T1000 (cell line): ENCODE data around the gene SERPINB8.

Experiments
- DNase-seq: peaks from one replicate; lab custom pipeline; 2025; ENCODE audit warnings: mixed read lengths; lab: John Stamatoyannopoulos, UW

Gene SERPINB8

DNA sequence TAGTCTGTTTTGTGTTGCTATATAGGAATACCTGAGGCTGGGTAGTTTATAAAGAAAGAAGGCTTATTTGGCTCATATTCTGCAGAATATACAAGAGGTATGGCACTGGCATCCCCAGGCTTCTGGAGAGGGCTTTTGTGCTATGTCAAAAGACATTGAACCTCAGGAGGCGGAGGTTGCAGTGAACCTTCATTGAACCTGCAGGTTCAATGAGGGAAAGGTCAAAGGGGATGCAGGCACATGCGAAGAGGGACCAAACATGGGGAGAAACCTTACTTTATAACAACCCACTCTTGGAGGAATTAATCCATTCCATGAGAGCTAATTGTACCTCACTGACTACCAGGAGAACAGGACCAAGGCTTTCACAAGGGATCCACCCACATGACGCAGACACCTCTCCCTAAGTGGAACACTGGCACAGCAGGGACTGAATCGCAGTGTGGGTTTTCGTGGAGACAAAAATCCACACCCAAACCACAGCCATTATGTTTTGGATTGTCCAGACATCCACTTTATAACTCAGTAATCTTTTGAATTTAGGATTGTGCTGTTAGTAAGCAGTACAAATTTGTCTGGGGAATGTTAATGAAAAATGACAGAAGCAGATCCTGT, 4.1 kb upstream of the SERPINB8 start:
- DNase-seq, result no peak

- no peak for DNase-seq
Observed at GRCh38 chr18:63970809-63971205, 926 bp downstream of the SERPINB8 start.

DNA sequence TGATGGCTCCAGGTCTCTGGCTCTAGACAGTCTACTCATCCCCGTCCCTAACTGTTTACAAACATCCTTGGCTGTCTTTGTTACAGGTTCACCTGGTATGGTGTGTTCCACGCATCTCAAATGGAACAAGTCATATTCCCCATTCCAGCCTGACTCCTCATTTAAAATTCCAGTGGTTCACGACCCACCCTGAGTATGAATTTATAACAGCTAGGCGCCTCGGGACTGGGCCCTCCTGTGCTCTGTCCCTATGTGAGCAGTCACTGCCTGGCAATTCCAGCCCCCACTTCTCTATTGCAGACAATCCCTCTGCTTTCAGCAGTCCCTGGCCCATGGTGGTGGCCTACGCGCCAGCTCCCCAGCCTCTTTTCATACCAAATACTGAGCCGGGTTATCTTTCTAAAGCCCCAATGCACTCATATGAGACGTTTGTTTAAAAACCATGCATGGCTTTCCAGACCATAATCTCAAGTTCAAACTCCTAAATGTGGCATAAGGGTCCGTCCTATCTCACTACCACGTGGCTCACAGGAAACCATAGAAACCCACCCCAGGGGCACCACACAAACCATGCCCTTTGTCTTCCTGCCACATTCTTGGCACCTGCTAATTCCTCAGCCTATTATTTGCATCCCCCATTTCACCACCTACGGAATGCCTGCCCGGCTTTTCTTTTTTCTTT, 1.6 kb downstream of the SERPINB8 start:
- no peak for DNase-seq

DNA sequence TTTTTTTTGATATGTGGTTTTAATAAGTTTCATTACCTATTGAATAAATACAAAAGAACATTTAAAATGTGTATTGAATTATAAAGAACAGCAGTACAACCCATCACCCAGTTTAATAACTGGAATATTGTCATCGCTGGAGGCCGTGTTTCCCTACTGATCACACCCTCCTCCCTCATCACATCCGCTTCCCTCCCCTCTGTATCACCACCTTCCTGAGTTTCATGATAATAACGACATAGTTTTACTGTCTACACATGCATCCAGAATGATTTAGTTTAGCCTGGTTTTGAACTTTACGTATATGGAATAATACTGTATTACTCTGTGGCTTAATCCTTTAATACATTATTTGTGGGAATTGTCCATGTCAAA, 2.1 kb downstream of the SERPINB8 start:
- no peak for DNase-seq

GRCh38 chr18:63974991-63975390, 5.1 kb downstream of the SERPINB8 start:
- DNase-seq, result no peak

DNA sequence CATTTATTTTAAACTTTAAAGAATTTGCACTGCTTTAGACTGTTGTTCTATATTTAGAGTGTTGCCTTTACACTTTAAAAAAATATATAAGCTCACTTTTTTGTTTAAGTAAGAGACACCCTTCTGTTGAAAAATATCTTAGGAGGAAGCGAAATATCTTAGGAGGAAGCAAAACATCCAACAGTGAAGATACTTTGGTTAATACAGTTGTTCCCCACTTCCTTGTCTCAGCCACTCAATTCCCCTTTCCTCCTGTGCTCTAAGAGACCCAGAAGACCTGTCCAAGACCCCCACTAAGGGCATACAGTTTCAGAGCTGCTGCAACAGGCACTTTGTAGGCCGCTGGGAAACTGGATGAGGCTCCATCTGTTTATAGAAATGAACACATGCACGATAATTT, 5.7 kb downstream of the SERPINB8 start:
- no peak for DNase-seq

- no peak for DNase-seq
Observed at GRCh38 chr18:63977040-63977439, 7.2 kb downstream of the SERPINB8 start.

DNA sequence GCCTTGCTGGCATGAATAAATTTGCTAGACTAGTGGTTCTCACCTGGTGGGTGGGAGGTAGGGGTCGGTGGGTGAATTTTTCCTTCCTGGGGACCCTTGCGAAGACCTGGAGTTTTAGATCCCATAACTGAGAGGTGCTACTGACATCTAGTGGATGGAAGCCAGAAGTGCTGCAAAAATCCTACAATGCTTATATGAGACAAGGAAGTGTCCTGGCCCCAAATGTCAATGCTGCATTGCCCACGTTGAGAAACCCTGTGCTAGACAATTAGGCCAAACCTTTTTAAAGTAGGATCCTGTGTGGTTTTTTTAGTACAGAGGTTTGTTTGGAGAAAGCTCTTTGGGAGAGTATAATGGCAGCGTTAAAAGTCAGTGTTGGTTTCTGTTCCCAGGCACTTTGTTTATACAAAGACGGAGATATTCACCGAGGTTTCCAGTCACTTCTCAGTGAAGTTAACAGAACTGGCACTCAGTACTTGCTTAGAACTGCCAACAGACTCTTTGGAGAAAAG, 9.6 kb downstream of the SERPINB8 start:
- no peak for DNase-seq

DNA sequence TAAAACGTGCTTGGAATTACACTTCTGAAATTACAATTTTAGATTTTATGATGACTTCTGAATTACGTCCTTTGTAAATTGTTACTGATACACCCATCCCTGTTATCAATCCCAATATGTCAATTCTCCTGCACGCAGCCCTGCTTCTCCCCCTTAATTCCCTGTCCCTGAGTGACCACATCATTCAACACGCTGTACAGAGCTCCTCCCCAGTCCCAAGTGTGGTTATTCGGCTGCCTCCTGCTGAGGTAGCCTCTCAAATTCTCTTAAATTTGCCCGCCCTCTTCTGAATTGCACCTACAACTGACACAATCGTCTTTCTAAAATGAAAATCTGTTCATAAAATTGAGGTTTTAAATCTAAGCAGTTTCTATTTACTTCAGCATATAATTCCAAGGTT, 10.1 kb downstream of the SERPINB8 start:
- no peak for DNase-seq

GRCh38 chr18:63980896-63981460, 11.1 kb downstream of the SERPINB8 start:
- no peak for DNase-seq

GRCh38 chr18:63981719-63982118, 11.8 kb downstream of the SERPINB8 start:
- no peak for DNase-seq

DNA sequence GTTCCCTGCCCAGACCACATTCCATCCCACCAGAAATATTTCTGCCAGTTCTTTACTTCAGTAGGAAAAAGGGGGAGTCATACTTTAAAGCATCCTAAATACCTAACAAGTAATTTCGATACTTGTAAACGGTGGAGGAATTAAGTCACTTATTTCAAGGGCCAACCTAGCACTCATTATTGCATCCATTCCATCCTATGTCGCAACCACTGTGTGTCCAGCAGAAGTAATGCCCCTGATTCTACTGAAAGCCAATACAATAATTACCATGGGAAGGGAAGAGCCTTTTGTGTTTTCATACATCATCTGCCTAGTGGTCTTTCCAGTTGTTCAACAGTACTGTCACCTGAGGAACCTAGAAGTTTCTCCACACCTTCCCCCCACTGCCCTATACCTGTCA, 12.5 kb downstream of the SERPINB8 start:
- DNase-seq, result no peak

- no peak for DNase-seq
Observed at GRCh38 chr18:63986885-63987284, 17.0 kb downstream of the SERPINB8 start.

GRCh38 chr18:63987743-63988142, 17.9 kb downstream of the SERPINB8 start:
- DNase-seq, result no peak

DNA sequence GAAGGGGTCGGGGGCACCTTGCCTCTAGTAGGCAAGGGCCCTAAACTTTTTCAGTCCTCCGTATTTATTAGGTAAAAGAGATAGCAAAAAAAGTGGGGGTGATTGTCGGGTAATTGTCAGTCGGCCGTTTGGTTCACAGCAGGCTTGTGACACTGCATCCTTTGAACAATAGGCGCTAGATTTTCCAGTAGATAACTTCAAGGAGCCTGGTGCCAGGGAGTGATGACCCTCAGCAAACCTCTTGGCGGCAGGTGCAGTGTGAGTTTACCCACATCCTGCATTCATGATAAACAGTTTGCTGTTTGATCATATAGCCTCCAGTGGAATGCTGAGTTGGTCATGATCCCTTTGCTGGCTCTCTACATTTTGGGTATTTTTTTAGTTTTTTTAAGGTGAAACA, 22.9 kb downstream of the SERPINB8 start:
- no peak for DNase-seq

GRCh38 chr18:63994783-63995399, 25.0 kb downstream of the SERPINB8 start:
- no peak for DNase-seq

- no peak for DNase-seq
Observed at GRCh38 chr18:63997041-63997440, 27.2 kb downstream of the SERPINB8 start.

GRCh38 chr18:63997606-63998005, 27.7 kb downstream of the SERPINB8 start:
- peak; percentile 17 for DNase-seq

- no peak for DNase-seq
Observed at GRCh38 chr18:63999871-64000270, 30.0 kb downstream of the SERPINB8 start.

DNA sequence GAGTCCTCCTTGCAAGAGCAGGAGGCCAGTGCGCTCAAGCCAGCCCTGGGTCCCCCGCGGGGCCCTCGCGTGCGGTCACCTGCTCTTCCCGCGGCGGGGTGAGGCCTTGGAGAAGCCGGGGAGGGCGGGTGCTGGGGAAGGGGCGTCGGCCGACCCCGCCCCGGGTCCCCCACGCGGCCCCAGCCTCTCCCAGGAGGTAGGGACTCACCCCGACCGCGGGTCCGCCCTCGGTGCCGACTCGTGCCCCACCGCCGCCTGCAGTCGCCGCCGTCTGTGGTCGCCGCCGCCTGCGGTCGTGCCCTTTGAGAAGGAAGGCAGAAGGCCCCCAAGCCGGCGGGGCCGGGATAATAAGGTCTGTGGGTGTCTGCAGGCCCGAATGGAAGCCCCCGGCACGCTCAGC, 32.7 kb downstream of the SERPINB8 start:
- no peak for DNase-seq

GRCh38 chr18:64009305-64009704, 39.4 kb downstream of the SERPINB8 start:
- no peak for DNase-seq

- no peak for DNase-seq
Observed at GRCh38 chr18:64011513-64011912, 41.6 kb downstream of the SERPINB8 start.

DNA sequence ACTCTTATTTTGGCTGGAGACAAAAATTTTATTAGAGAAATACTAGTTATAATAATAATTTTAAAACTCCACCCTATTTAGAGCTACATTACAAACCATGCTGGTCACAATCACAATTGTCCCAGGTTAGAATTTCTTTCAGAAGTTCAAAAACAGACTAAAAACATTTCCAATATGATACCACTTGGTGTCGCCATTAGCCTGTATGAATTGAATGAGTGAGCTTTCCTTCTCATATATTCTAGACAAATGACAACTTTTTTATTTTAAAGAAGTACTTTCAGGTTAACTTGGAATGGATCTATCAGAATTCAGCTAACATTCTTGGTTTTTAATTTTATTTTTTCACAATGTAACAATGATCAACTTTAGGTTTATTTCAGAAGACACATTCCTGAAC, 48.0 kb downstream of the SERPINB8 start:
- DNase-seq, result no peak
